Heart left ventricle (tissue), 13 donors: Measurements from ENCODE around the gene SHC4.

Source experiments
- CTCF ChIP-seq, 12 donors: fragments of 200-600 bp; sonication (generic) in 4 of 12; IDR thresholded peaks; one replicate each; pipeline versions ENCODE4 v1.5.0 to v1.8.0; 2018 to 2022; ENCODE audit warnings: antibody characterized with exemption in 12 of 12, mild to moderate bottlenecking in 5 of 12
- POLR2A ChIP-seq, 2 donors: fragments of 450-650 bp; IDR thresholded peaks; one replicate each; pipeline ENCODE4 v1.6.1; 2017; ENCODE audit warnings: antibody characterized with exemption in 2 of 2, mild to moderate bottlenecking in 2 of 2, moderate library complexity in 2 of 2
- donor health status: ischemic (EF 13 %, LVEDD 7.1; RV severe dilation, severe dysfunction).
- donor health status: DM: no; HTN: yes; CAD: no.
- donor health status: DM: no; HTN: no; CAD: no.
- donor health status: ischemic (EF 25% LVEDD 6.9; RV normal size, moderate dysfunction).
- donor health status: ischemic (EF 25% LVEDD 5.7; RV mildly dilated, moderate dysfunction).
- donor health status: ischemic (EF 35%, LVEDD 5.7; RV mildly dilated, moderate dysfunction).
- donor health status: nonischemic (EF 11% LVEDD 7.7; RV severe dilation, severe dysfunction).
- donor health status: DM: yes; HTN: yes; CAD: no.
- donor health status: PGD.
- donor health status: ischemic (EF 29% LVEDD 5.4; RV normal size, mild dysfunction).
- donor health status: nonischemic (EF 23%, LVEDD 6.1; RV moderate dilation, normal function).

- TF ChIP-seq CTCF (IDR thresholded peaks at IDR 0.05) (peak in 1 of 12 donors; percentile 21), POLR2A (IDR thresholded peaks at IDR 0.05) (no peak)
Measured at GRCh38 chr15:48954538-48954937, 9.2 kb downstream of the SHC4 start.
